ENCODE measurements around the gene KCNE5.

GRCh38 chrX:109601486-109601885 lies 23.5 kb downstream of the KCNE5 start:
- no peak for TF ChIP-seq CTCF (IDR thresholded peaks at IDR 0.05)
- TF ChIP-seq POLR2A (IDR thresholded peaks at IDR 0.05), result no peak
